PC-9 (cell line): ENCODE measurements around the gene NAMPT.

Source experiments
- EZH2 ChIP-seq: fragments of 200-600 bp; sonication (generic); IDR thresholded peaks from 2 replicates; pipeline ENCODE4 v1.8.0; 2017; ENCODE audit warnings: antibody characterized with exemption, low read depth
- TF ChIP-seq, protein P1 (sequence below): fragments of 200-600 bp; sonication (generic); conservative IDR thresholded peaks from 2 replicates; pipeline ENCODE4 v1.6.1; 2017; ENCODE audit warnings: mixed run types, antibody characterized with exemption, mild to moderate bottlenecking, moderate library complexity

GRCh38 chr7:106281127-106281526 lies 3.7 kb downstream of the NAMPT start:
- TF ChIP-seq EZH2 = no peak
- TF ChIP-seq, protein P1, sequence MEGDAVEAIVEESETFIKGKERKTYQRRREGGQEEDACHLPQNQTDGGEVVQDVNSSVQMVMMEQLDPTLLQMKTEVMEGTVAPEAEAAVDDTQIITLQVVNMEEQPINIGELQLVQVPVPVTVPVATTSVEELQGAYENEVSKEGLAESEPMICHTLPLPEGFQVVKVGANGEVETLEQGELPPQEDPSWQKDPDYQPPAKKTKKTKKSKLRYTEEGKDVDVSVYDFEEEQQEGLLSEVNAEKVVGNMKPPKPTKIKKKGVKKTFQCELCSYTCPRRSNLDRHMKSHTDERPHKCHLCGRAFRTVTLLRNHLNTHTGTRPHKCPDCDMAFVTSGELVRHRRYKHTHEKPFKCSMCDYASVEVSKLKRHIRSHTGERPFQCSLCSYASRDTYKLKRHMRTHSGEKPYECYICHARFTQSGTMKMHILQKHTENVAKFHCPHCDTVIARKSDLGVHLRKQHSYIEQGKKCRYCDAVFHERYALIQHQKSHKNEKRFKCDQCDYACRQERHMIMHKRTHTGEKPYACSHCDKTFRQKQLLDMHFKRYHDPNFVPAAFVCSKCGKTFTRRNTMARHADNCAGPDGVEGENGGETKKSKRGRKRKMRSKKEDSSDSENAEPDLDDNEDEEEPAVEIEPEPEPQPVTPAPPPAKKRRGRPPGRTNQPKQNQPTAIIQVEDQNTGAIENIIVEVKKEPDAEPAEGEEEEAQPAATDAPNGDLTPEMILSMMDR = no peak
